Heart left ventricle (tissue), 16 donors: ENCODE results near the gene AXIN1. TPM values are rescaled to one million over a fixed set of nuclear protein-coding genes. Genes with fewer than 3 reads are reported as not detected.
"Not testable (repeated sequence)": the region's sequence is repeated elsewhere in the genome, so short reads cannot be mapped to it uniquely, and the experiment has no call there.

Experiments
- ATAC-seq, 4 donors: fragments of 200-7000 bp; cut with Tn5 transposase; one replicate each; pipeline ENCODE4 v1.9.1; 2020 to 2022; ENCODE audit warnings: moderate library complexity in 4 of 4, mild to moderate bottlenecking in 3 of 4, moderate number of reproducible peaks in 1 of 4
- DNase-seq, 5 donors: peaks; one replicate each; pipeline ENCODE4 v3.0.0-alpha.2; 2020
- H3K27ac ChIP-seq, 12 donors: fragments of 200-600 bp; sonication (generic) in 4 of 12; one replicate each; pipeline versions ENCODE4 v1.5.0 to v1.8.0; 2016 to 2022; ENCODE audit warnings: mild to moderate bottlenecking in 2 of 12
- H3K27me3 ChIP-seq, 9 donors: fragments of 200-600 bp; sonication (generic) in 2 of 9; one replicate each; pipeline versions ENCODE4 v1.5.1 to v1.8.0; 2016 to 2022; ENCODE audit warnings: mild to moderate bottlenecking in 3 of 9
- H3K36me3 ChIP-seq, 9 donors: fragments of 200-600 bp; sonication (generic) in 2 of 9; one replicate each; pipeline versions ENCODE4 v1.5.0 to v1.8.0; 2018 to 2022; ENCODE audit warnings: mild to moderate bottlenecking in 2 of 9
- H3K4me1 ChIP-seq, 12 donors: fragments of 200-600 bp; sonication (generic) in 4 of 12; one replicate each; pipeline versions ENCODE4 v1.5.0 to v1.8.0; 2016 to 2022; ENCODE audit warnings: mild to moderate bottlenecking in 3 of 12
- H3K4me3 ChIP-seq, 12 donors: fragments of 200-600 bp; sonication (generic) in 4 of 12; one replicate each; pipeline versions ENCODE4 v1.5.0 to v1.8.0; 2017 to 2022; ENCODE audit warnings: mild to moderate bottlenecking in 9 of 12, moderate library complexity in 4 of 12
- H3K9me3 ChIP-seq, 12 donors: fragments of 200-600 bp; sonication (generic) in 4 of 12; one replicate each; pipeline versions ENCODE4 v1.5.0 to v1.8.0; 2016 to 2022; ENCODE audit warnings: mild to moderate bottlenecking in 1 of 12
- CTCF ChIP-seq, 12 donors: fragments of 200-600 bp; sonication (generic) in 4 of 12; IDR thresholded peaks; one replicate each; pipeline versions ENCODE4 v1.5.0 to v1.8.0; 2018 to 2022; ENCODE audit warnings: antibody characterized with exemption in 12 of 12, mild to moderate bottlenecking in 5 of 12
- POLR2A ChIP-seq, 2 donors: fragments of 450-650 bp; IDR thresholded peaks; one replicate each; pipeline ENCODE4 v1.6.1; 2017; ENCODE audit warnings: antibody characterized with exemption in 2 of 2, mild to moderate bottlenecking in 2 of 2, moderate library complexity in 2 of 2
- WGBS, 4 donors: extraction: QIAGEN DNeasy Blood & Tissue Kit in 2 of 4; methylation state at CpG; one replicate each; pipeline versions ENCODE4 v1.1.5 to v1.1.7; 2013 to 2018; 5-methylcytosine and 5-hydroxymethylcytosine counted together
- intact Hi-C, 10 donors: fragments of 100-400 bp; cut with DNase I; formaldehyde crosslinking; loops; one replicate each; pipeline versions ENCODE4 v1.11.1 to v1.14.2; 2022
- polyA plus RNA-seq, 2 donors: library from polyadenylated mRNA; stranded (reverse); fragments of 200-250 nt; gene quantifications; one replicate each; pipeline ENCODE4 v1.2.3, GENCODE V29; 2013
- total RNA-seq, 9 donors: library from RNA; depleted of rRNA in 2 of 9; stranded (reverse); fragments of >200 nt in 2 of 9; fragmentation: NEBNext Ultra II Directional in 3 of 9; extraction: Animal tissue kit (Norgen Biotek cat#: 25700) in 3 of 9; gene quantifications; one replicate each; pipeline versions ENCODE4 v1.1.0 to v1.2.4, GENCODE V29; 2016 to 2023
- donor health status: ischemic (EF 13 %, LVEDD 7.1; RV severe dilation, severe dysfunction).
- donor health status: healthy with polysubstance abuse.
- donor health status: DM: no; HTN: yes; CAD: no.
- donor health status: DM: no; HTN: no; CAD: no.
- donor health status: ischemic (EF 25% LVEDD 6.9; RV normal size, moderate dysfunction).
- donor health status: ischemic (EF 25% LVEDD 5.7; RV mildly dilated, moderate dysfunction).
- donor health status: healthy.
- donor health status: DM: yes; HTN: yes; CAD: no.
- donor health status: ischemic (EF 35%, LVEDD 5.7; RV mildly dilated, moderate dysfunction).
- donor health status: nonischemic (EF 11% LVEDD 7.7; RV severe dilation, severe dysfunction).
- donor health status: DM: yes; HTN: yes; CAD: no.
- donor health status: PGD.
- donor health status: ischemic (EF 29% LVEDD 5.4; RV normal size, mild dysfunction).
- donor health status: nonischemic (EF 23%, LVEDD 6.1; RV moderate dilation, normal function).

Gene AXIN1
- total and polyA plus RNA-seq, 11 donors = 6.8 to 32.0 (median 11.6) TPM

- H3K4me1 ChIP-seq = peaks cover 0 to 22% (median 9%) of the 10 kb centered on the region in 12 donors
- DNase-seq (peak in 2 of 5 donors; percentile 32 to 39), ATAC-seq (peak in 3 of 4 donors; percentile 49 to 66 (median 66))
- 70 to 85% (median 74%) methylated on average over 7 of the region's 7 CpGs for WGBS, 4 donors
- no peak overlapping the region for H3K27ac ChIP-seq
- H3K9me3 ChIP-seq = no peaks in the 10 kb centered on the region
- H3K4me3 ChIP-seq = no peak overlapping the region
- no peaks in the 10 kb centered on the region for H3K27me3 ChIP-seq
- H3K36me3 ChIP-seq = no peaks in the 10 kb centered on the region
- intact Hi-C loops = loop anchor here in 3 of 10 donors (10.0 kb wide), 2 partner anchors 93 to 273 kb away; partner anchors contain the start of gene RHOT2 (in 2 of the 3)
- peak; percentile 47 to 67 (median 62) for TF ChIP-seq CTCF (IDR thresholded peaks at IDR 0.05)
- TF ChIP-seq POLR2A (IDR thresholded peaks at IDR 0.05) = no peak
These were observed 39.4 kb upstream of the AXIN1 start for GRCh38 chr16:391885-392335.

GRCh38 chr16:389352-389751, 36.8 kb upstream of the AXIN1 start:
- intact Hi-C loops = no loop called here
- 79 to 91% (median 83%) methylated on average over 7 to 10 of the region's 10 CpGs for WGBS, 4 donors

GRCh38 chr16:387761-388666, 35.5 kb upstream of the AXIN1 start:
- peak in 3 of 4 donors; percentile 13 to 25 (median 18) for ATAC-seq
- H3K4me1 ChIP-seq = peaks cover 0 to 34% (median 12%) of the 10 kb centered on the region in 12 donors
- peak overlapping the region in 7 of 12 donors; percentile 7 to 25 (median 18) for H3K4me3 ChIP-seq
- peak in 1 of 12 donors; percentile 14 for TF ChIP-seq CTCF (IDR thresholded peaks at IDR 0.05)
- WGBS, 4 donors = 34 to 46% (median 43%) methylated on average over 20 of the region's 20 CpGs
- H3K27ac ChIP-seq = peak overlapping the region in 11 of 12 donors; percentile 22 to 76 (median 59)
- intact Hi-C loops, H3K9me3 ChIP-seq, H3K27me3 ChIP-seq, H3K36me3 ChIP-seq: not testable (repeated sequence)
- peak in 3 of 5 donors; percentile 46 to 67 (median 48) for DNase-seq

More at GRCh38 chr16:389352-389751, 36.8 kb upstream of the AXIN1 start:
- ATAC-seq (peak in 1 of 4 donors; percentile 30), DNase-seq (peak in 1 of 5 donors; percentile 19)
- peaks cover 0 to 20% (median 3%) of the 10 kb centered on the region in 12 donors for H3K4me1 ChIP-seq
- no peaks in the 10 kb centered on the region for H3K36me3 ChIP-seq
- no peak for TF ChIP-seq CTCF (IDR thresholded peaks at IDR 0.05)
- TF ChIP-seq POLR2A (IDR thresholded peaks at IDR 0.05) = no peak
- H3K27ac ChIP-seq = no peak overlapping the region
- H3K4me3 ChIP-seq = no peak overlapping the region
- no peaks in the 10 kb centered on the region for H3K27me3 ChIP-seq
- no peaks in the 10 kb centered on the region for H3K9me3 ChIP-seq

- WGBS, 4 donors = 67 to 77% (median 74%) methylated on average over 19 of the region's 19 CpGs
- peak in 2 of 5 donors; percentile 17 to 29 for DNase-seq
- intact Hi-C loops = no loop called here
- H3K36me3 ChIP-seq = no peaks in the 10 kb centered on the region
- no peaks in the 10 kb centered on the region for H3K9me3 ChIP-seq
- H3K4me1 ChIP-seq = peaks cover 0 to 42% (median 17%) of the 10 kb centered on the region in 12 donors
- peak overlapping the region in 5 of 12 donors; percentile 13 to 72 (median 39) for H3K27ac ChIP-seq
- H3K4me3 ChIP-seq = peak overlapping the region in 1 of 12 donors; percentile 15
- no peaks in the 10 kb centered on the region for H3K27me3 ChIP-seq
- TF ChIP-seq POLR2A (IDR thresholded peaks at IDR 0.05) = no peak
- TF ChIP-seq CTCF (IDR thresholded peaks at IDR 0.05) = peak in 1 of 12 donors; percentile 12
- no peak for ATAC-seq
These were observed 34.2 kb upstream of the AXIN1 start for GRCh38 chr16:386641-387156.
